Measurements from ENCODE around the gene TSPAN18. TPM values are rescaled to one million over a fixed set of nuclear protein-coding genes. Genes with fewer than 3 reads are reported as not detected.

Gene TSPAN18
- total and polyA plus RNA-seq, 2 experiments from 2014 or later: 0.20 to 0.54 TPM

- H4K20me1 ChIP-seq (ENCODE audit: insufficient read depth): no peaks in the 10 kb centered on the region
- H3K9me3 ChIP-seq (ENCODE audit: low read depth): no peaks in the 10 kb centered on the region
- no peak overlapping the region for H3K4me3 ChIP-seq
- H3K4me1 ChIP-seq (ENCODE audit: insufficient read depth): no peaks in the 10 kb centered on the region
- TF ChIP-seq EZH2 (IDR thresholded peaks at IDR 0.05; ENCODE audit: insufficient read depth, poor library complexity, severe bottlenecking) (no peak), EZH2phosphoT487 (IDR thresholded peaks at IDR 0.05; ENCODE audit: insufficient read depth, low read depth) (no peak)
- no peaks in the 10 kb centered on the region for H3F3A ChIP-seq (ENCODE audit: insufficient read depth)
- H3K36me3 ChIP-seq (ENCODE audit: low read depth): no peaks in the 10 kb centered on the region
- H3K27me3 ChIP-seq (replicated peaks; ENCODE audit: insufficient read depth): peaks cover 48% of the 10 kb centered on the region
- WGBS, 2 experiments (ENCODE audit: low coverage in 1 of 2, low lambda C conversion rate in 2 of 2, missing lambda C conversion rate in 2 of 2): 68 to 69% methylated on average over 18 of the region's 18 CpGs
- no peak for DNase-seq
- no peak overlapping the region for H3K27ac ChIP-seq
- in situ Hi-C loops (cut with MboI): no loop called here
- no peaks in the 10 kb centered on the region for H3K9me2 ChIP-seq (ENCODE audit: insufficient read depth)
- H2AFZ ChIP-seq: no peak overlapping the region
- no peaks in the 10 kb centered on the region for H3K79me2 ChIP-seq (ENCODE audit: insufficient read depth)
- no peak overlapping the region for H3K4me2 ChIP-seq (ENCODE audit: unreplicated experiment)
- no peak overlapping the region for H3K9ac ChIP-seq
Measured at GRCh38 chr11:44788536-44789261, 61.9 kb downstream of the TSPAN18 start.

GRCh38 chr11:44789496-44789895 is 62.7 kb downstream of the TSPAN18 start:
- peaks cover 52% of the 10 kb centered on the region for H3K27me3 ChIP-seq (replicated peaks; ENCODE audit: insufficient read depth)
- 51 to 61% methylated on average over 3 of the region's 3 CpGs for whole genome bisulfite sequencing, 2 experiments (ENCODE audit: low coverage in 1 of 2, low lambda C conversion rate in 2 of 2, missing lambda C conversion rate in 2 of 2)
- no peak for DNase-seq
- H3K9me3 ChIP-seq (ENCODE audit: low read depth): no peaks in the 10 kb centered on the region
- no peak overlapping the region for H3K4me2 ChIP-seq (ENCODE audit: unreplicated experiment)
- H3K79me2 ChIP-seq (ENCODE audit: insufficient read depth): no peaks in the 10 kb centered on the region
- H3F3A ChIP-seq (ENCODE audit: insufficient read depth): no peaks in the 10 kb centered on the region
- in situ Hi-C loops (cut with MboI): no loop called here
- no peaks in the 10 kb centered on the region for H3K4me1 ChIP-seq (ENCODE audit: insufficient read depth)
- TF ChIP-seq EZH2 (IDR thresholded peaks at IDR 0.05; ENCODE audit: insufficient read depth, poor library complexity, severe bottlenecking): no peak
- TF ChIP-seq EZH2phosphoT487 (IDR thresholded peaks at IDR 0.05; ENCODE audit: insufficient read depth, low read depth): no peak
- H2AFZ ChIP-seq: no peak overlapping the region
- no peak overlapping the region for H3K9ac ChIP-seq
- H3K27ac ChIP-seq: no peak overlapping the region
- H3K36me3 ChIP-seq (ENCODE audit: low read depth): no peaks in the 10 kb centered on the region
- H3K9me2 ChIP-seq (ENCODE audit: insufficient read depth): no peaks in the 10 kb centered on the region
- no peaks in the 10 kb centered on the region for H4K20me1 ChIP-seq (ENCODE audit: insufficient read depth)
- H3K4me3 ChIP-seq: no peak overlapping the region

GRCh38 chr11:44790211-44790610 is 63.4 kb downstream of the TSPAN18 start:
- no peak overlapping the region for H3K4me3 ChIP-seq
- H4K20me1 ChIP-seq (ENCODE audit: insufficient read depth): no peaks in the 10 kb centered on the region
- H3K36me3 ChIP-seq (ENCODE audit: low read depth): no peaks in the 10 kb centered on the region
- no peak overlapping the region for H3K27ac ChIP-seq
- no peaks in the 10 kb centered on the region for H3K79me2 ChIP-seq (ENCODE audit: insufficient read depth)
- no peaks in the 10 kb centered on the region for H3K9me2 ChIP-seq (ENCODE audit: insufficient read depth)
- H3K27me3 ChIP-seq (replicated peaks; ENCODE audit: insufficient read depth): peaks cover 47% of the 10 kb centered on the region
- H2AFZ ChIP-seq: no peak overlapping the region
- no peak for DNase-seq
- H3K4me1 ChIP-seq (ENCODE audit: insufficient read depth): no peaks in the 10 kb centered on the region
- no peaks in the 10 kb centered on the region for H3F3A ChIP-seq (ENCODE audit: insufficient read depth)
- TF ChIP-seq EZH2 (IDR thresholded peaks at IDR 0.05; ENCODE audit: insufficient read depth, poor library complexity, severe bottlenecking) (no peak), EZH2phosphoT487 (IDR thresholded peaks at IDR 0.05; ENCODE audit: insufficient read depth, low read depth) (no peak)
- in situ Hi-C loops (cut with MboI): no loop called here
- 75 to 76% methylated on average over 10 of the region's 10 CpGs for WGBS, 2 experiments (ENCODE audit: low coverage in 1 of 2, low lambda C conversion rate in 2 of 2, missing lambda C conversion rate in 2 of 2)
- no peaks in the 10 kb centered on the region for H3K9me3 ChIP-seq (ENCODE audit: low read depth)
- H3K4me2 ChIP-seq (ENCODE audit: unreplicated experiment): no peak overlapping the region
- H3K9ac ChIP-seq: no peak overlapping the region

- Histone ChIP-seq H3K79me2 (ENCODE audit: insufficient read depth) (no peaks in the 10 kb centered on the region), H3K4me2 (ENCODE audit: unreplicated experiment) (no peak overlapping the region), H3K9ac (no peak overlapping the region), H3K27me3 (replicated peaks; ENCODE audit: insufficient read depth) (peaks cover 45% of the 10 kb centered on the region), H3K36me3 (ENCODE audit: low read depth) (no peaks in the 10 kb centered on the region), H3K9me2 (ENCODE audit: insufficient read depth) (no peaks in the 10 kb centered on the region), H3K9me3 (ENCODE audit: low read depth) (no peaks in the 10 kb centered on the region), H3K4me1 (ENCODE audit: insufficient read depth) (no peaks in the 10 kb centered on the region), H3F3A (ENCODE audit: insufficient read depth) (no peaks in the 10 kb centered on the region), H2AFZ (no peak overlapping the region), H4K20me1 (ENCODE audit: insufficient read depth) (no peaks in the 10 kb centered on the region), H3K27ac (no peak overlapping the region), H3K4me3 (no peak overlapping the region)
- TF ChIP-seq EZH2 (IDR thresholded peaks at IDR 0.05; ENCODE audit: insufficient read depth, poor library complexity, severe bottlenecking) (no peak), EZH2phosphoT487 (IDR thresholded peaks at IDR 0.05; ENCODE audit: insufficient read depth, low read depth) (no peak)
- in situ Hi-C loops (cut with MboI): no loop called here
- WGBS, 2 experiments (ENCODE audit: low coverage in 1 of 2, low lambda C conversion rate in 2 of 2, missing lambda C conversion rate in 2 of 2): 77 to 78% methylated on average over 13 of the region's 13 CpGs
- DNase-seq: no peak
Measured at GRCh38 chr11:44791316-44791925, 64.7 kb downstream of the TSPAN18 start.

Measured in GM23248 (cell line).